Fibroblast of skin of left biceps (primary cell): Measurements from ENCODE around the gene TIGD2.

Experiments
- DNase-seq, 2 experiments: peaks; one replicate each; pipeline ENCODE4 v3.0.0-alpha.2; 2013; ENCODE audit warnings: low read depth in 2 of 2

The TIGD2 gene

DNA sequence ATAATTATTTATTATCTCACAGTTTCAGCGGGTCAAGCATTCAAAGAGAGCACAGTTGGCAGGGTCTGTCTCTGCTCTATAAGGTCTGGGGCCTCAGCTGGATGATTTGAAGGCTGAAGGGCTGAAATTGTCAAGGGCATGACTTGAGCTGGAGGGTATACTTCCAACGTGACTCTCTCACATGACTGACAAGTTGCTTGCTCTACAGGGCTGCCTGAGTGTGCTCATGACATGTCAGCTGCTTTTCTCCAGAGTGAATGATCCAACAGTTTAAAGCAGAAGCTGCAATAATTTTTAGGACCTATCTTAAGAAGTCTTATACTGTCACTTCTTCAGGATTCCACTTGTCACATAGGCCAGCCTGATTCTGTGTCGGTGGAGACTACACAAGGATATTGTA, 51.2 kb downstream of the TIGD2 start:
- DNase-seq, result no peak

DNA sequence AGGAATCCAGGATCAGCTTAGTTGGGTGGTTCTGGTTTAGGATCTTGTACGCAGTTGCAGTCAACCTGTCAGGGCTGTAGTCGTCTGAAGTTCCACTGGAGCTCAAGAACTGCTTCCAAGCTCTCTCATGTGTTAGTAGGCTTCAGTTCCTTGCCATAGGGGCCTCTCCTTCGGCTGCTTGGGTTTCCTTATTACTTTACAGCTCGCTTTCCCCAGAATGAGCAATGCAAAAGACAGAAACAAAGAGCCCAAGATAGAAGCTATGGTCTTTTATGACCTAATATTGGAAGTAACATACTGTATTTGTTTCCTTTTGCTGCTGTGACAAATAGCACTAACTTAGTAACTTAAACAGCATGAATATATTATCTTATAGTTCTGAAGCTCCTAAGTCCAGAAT, 51.7 kb downstream of the TIGD2 start:
- no peak for DNase-seq

DNA sequence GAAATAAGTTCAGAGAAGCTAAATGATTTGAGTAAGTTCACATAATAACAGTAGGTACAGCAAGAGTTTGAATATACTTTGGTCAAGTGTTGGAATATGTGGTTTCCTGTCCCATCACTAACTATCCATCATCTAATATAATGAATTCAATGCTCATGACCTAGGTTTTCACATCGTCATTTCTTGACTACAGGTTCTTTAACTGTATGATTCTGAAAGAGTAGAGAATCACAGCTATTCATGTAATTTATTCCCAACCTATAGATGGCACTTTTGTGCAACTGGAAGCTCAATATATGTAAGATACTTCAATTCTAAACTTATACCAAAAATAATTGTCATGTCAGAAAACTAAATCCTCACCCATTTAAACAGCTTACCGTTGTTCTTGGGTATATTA, 53.1 kb downstream of the TIGD2 start:
- DNase-seq, result no peak
